WERI-Rb-1 (cell line): Measurements from ENCODE around the gene EHHADH.
"Not testable (repeated sequence)": the region's sequence is repeated elsewhere in the genome, so short reads cannot be mapped to it uniquely, and the experiment has no call there.

Experiments
- DNase-seq: peaks from one replicate; pipeline ENCODE4 v3.0.0-alpha.2; 2020
- H3K27ac ChIP-seq: fragments of 250-450 bp; sonication (Bioruptor Pico); 2 replicates; pipeline ENCODE4 v1.5.1; 2020; ENCODE audit warnings: mild to moderate bottlenecking, moderate library complexity
- H3K27me3 ChIP-seq: fragments of 250-450 bp; sonication (Bioruptor Pico); 2 replicates; pipeline ENCODE4 v1.5.1; 2021; ENCODE audit warnings: mild to moderate bottlenecking, low read depth, moderate library complexity; ENCODE audit not compliant: insufficient read depth, severe bottlenecking
- H3K36me3 ChIP-seq: fragments of 250-450 bp; sonication (Bioruptor Pico); 2 replicates; pipeline ENCODE4 v1.5.1; 2020; ENCODE audit warnings: mild to moderate bottlenecking, moderate library complexity
- H3K4me3 ChIP-seq: 2 replicates; pipeline ENCODE4 v1.5.1; 2011; ENCODE audit warnings: low read depth, mild to moderate bottlenecking, control low read depth, low read length
- H3K9me3 ChIP-seq: fragments of 250-450 bp; sonication (Bioruptor Pico); 2 replicates; pipeline ENCODE4 v1.5.1; 2021; ENCODE audit warnings: mild to moderate bottlenecking, moderate library complexity; ENCODE audit not compliant: severe bottlenecking
- CTCF ChIP-seq: IDR thresholded peaks from 2 replicates; pipeline ENCODE4 v1.5.1; 2011; ENCODE audit warnings: low read depth, mild to moderate bottlenecking, control low read depth, inconsistent platforms, low read length

EHHADH gene

GRCh38 chr3:185253645-185254410 lies at the start of gene EHHADH:
Gene EHHADH, minus strand, starts transcription at chr3:185254049. Its CDS starts 27 bp downstream, at chr3:185254022.
- Histone ChIP-seq H3K4me3 (peak within 1 kb of the TSS; percentile 82), H3K27me3 (no peaks in the 10 kb centered on the region), H3K36me3 (no peaks in the 10 kb centered on the region), H3K27ac (peak within 1 kb of the TSS; percentile 57), H3K9me3 (no peaks in the 10 kb centered on the region)
- no peak for TF ChIP-seq CTCF
- peak; percentile 75 for DNase-seq

- not testable (repeated sequence) for DNase-seq, H3K36me3 ChIP-seq, H3K27ac ChIP-seq, H3K27me3 ChIP-seq, H3K9me3 ChIP-seq, H3K4me3 ChIP-seq
Measured at GRCh38 chr3:185299918-185300426, 46.1 kb upstream of the EHHADH start.

- no peaks in the 10 kb centered on the region for H3K27me3 ChIP-seq
- H3K4me3 ChIP-seq: no peak overlapping the region
- no peak for DNase-seq
- no peak for TF ChIP-seq CTCF
- H3K9me3 ChIP-seq: no peaks in the 10 kb centered on the region
- H3K36me3 ChIP-seq: no peaks in the 10 kb centered on the region
- no peak overlapping the region for H3K27ac ChIP-seq
Measured at GRCh38 chr3:185297867-185298266, 44.0 kb upstream of the EHHADH start.

- TF ChIP-seq CTCF: no peak
Measured at GRCh38 chr3:185292238-185292637, 38.4 kb upstream of the EHHADH start.

GRCh38 chr3:185290266-185290665 lies 36.4 kb upstream of the EHHADH start:
- no peak for TF ChIP-seq CTCF
- no peak overlapping the region for H3K27ac ChIP-seq
- H3K36me3 ChIP-seq: no peaks in the 10 kb centered on the region
- no peaks in the 10 kb centered on the region for H3K27me3 ChIP-seq
- H3K4me3 ChIP-seq: no peak overlapping the region
- no peak for DNase-seq
- H3K9me3 ChIP-seq: no peaks in the 10 kb centered on the region

More at GRCh38 chr3:185292238-185292637, 38.4 kb upstream of the EHHADH start:
- no peak for DNase-seq
- Histone ChIP-seq H3K9me3 (no peaks in the 10 kb centered on the region), H3K4me3 (no peak overlapping the region), H3K27me3 (no peaks in the 10 kb centered on the region), H3K36me3 (no peaks in the 10 kb centered on the region), H3K27ac (no peak overlapping the region)

- H3K36me3 ChIP-seq: no peaks in the 10 kb centered on the region
- peak overlapping the region; percentile 62 for H3K4me3 ChIP-seq
- DNase-seq: no peak
- H3K27ac ChIP-seq: no peak overlapping the region
- no peaks in the 10 kb centered on the region for H3K9me3 ChIP-seq
- no peak for TF ChIP-seq CTCF
- no peaks in the 10 kb centered on the region for H3K27me3 ChIP-seq
Measured at GRCh38 chr3:185283374-185283935, 29.6 kb upstream of the EHHADH start.
